PFSK-1 (cell line): ENCODE data around the gene PCDHGA7.

Experiments used
- FOXP2 ChIP-seq: optimal IDR thresholded peaks from 2 replicates; pipeline ENCODE3; 2011; ENCODE audit warnings: borderline replicate concordance, control low read depth, inconsistent platforms; ENCODE audit not compliant: insufficient read depth; ENCODE audit errors: extremely low read length, extremely low read depth
- POLR2AphosphoS5 ChIP-seq: IDR thresholded peaks from 2 replicates; pipeline ENCODE4 v1.6.1; 2012; ENCODE audit warnings: low read depth, mild to moderate bottlenecking, control low read depth, low read length, moderate library complexity
- SIN3A ChIP-seq: IDR thresholded peaks from 2 replicates; pipeline ENCODE4 v1.6.1; 2012; ENCODE audit warnings: mild to moderate bottlenecking, low read length, moderate library complexity, borderline replicate concordance; ENCODE audit not compliant: insufficient read depth
- TAF1 ChIP-seq: IDR thresholded peaks from 2 replicates; pipeline ENCODE4 v1.6.1; 2012; ENCODE audit warnings: low read length, control low read depth, borderline replicate concordance; ENCODE audit not compliant: insufficient read depth
- TF ChIP-seq, protein P1 (sequence below), 2 experiments: IDR thresholded peaks; 2 replicates each; pipeline versions ENCODE4 v1.6.1 to v1.8.0; 2011 to 2012; ENCODE audit warnings: low read depth in 2 of 2, low read length in 2 of 2, control low read depth in 1 of 2, inconsistent platforms in 1 of 2, mild to moderate bottlenecking in 1 of 2, moderate library complexity in 1 of 2; ENCODE audit not compliant: insufficient read depth in 1 of 2

The PCDHGA7 gene

DNA sequence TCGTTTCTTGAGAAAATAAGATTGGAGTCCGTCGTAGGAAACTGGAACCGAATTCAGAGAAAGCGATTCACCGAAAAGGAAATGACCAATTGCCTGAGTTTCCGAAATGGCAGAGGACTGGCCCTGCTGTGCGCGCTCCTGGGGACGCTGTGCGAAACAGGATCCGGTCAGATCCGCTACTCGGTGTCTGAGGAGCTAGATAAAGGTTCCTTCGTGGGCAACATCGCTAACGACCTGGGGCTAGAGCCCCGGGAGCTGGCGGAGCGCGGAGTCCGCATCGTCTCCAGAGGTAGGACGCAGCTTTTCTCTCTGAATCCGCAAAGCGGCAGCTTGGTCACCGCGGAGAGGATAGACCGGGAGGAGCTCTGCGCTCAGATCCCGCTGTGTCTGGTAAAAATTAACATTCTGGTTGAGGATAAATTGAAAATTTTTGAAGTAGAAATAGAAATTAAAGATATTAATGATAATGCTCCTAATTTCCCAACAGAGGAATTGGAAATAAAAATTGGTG lies 38.5 kb upstream of the PCDHGA7 start:
- TF ChIP-seq TAF1: no peak
- TF ChIP-seq SIN3A: no peak
- TF ChIP-seq POLR2AphosphoS5: no peak
- no peak for TF ChIP-seq FOXP2
- TF ChIP-seq, protein P1, sequence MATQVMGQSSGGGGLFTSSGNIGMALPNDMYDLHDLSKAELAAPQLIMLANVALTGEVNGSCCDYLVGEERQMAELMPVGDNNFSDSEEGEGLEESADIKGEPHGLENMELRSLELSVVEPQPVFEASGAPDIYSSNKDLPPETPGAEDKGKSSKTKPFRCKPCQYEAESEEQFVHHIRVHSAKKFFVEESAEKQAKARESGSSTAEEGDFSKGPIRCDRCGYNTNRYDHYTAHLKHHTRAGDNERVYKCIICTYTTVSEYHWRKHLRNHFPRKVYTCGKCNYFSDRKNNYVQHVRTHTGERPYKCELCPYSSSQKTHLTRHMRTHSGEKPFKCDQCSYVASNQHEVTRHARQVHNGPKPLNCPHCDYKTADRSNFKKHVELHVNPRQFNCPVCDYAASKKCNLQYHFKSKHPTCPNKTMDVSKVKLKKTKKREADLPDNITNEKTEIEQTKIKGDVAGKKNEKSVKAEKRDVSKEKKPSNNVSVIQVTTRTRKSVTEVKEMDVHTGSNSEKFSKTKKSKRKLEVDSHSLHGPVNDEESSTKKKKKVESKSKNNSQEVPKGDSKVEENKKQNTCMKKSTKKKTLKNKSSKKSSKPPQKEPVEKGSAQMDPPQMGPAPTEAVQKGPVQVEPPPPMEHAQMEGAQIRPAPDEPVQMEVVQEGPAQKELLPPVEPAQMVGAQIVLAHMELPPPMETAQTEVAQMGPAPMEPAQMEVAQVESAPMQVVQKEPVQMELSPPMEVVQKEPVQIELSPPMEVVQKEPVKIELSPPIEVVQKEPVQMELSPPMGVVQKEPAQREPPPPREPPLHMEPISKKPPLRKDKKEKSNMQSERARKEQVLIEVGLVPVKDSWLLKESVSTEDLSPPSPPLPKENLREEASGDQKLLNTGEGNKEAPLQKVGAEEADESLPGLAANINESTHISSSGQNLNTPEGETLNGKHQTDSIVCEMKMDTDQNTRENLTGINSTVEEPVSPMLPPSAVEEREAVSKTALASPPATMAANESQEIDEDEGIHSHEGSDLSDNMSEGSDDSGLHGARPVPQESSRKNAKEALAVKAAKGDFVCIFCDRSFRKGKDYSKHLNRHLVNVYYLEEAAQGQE (IDR thresholded peaks at IDR 0.05; ENCODE audit: insufficient read depth in 1 of 2, low read depth in 2 of 2, low read length in 2 of 2): no peak

DNA sequence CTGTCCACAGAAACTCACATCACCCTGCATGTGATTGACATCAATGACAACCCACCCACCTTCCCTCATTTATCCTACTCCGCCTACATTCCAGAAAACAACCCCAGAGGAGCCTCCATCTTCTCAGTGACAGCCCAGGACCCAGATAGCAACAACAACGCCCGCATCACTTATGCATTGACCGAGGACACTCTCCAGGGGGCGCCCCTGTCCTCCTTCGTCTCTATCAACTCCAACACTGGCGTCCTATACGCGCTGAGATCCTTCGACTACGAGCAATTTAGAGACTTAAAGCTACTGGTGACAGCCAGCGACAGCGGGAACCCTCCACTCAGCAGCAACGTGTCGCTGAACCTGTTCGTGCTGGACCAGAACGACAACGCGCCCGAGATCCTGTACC lies 37.2 kb upstream of the PCDHGA7 start:
- TF ChIP-seq SIN3A (no peak), POLR2AphosphoS5 (no peak), FOXP2 (no peak), TAF1 (no peak)
- TF ChIP-seq, protein P1 (IDR thresholded peaks at IDR 0.05; ENCODE audit: insufficient read depth in 1 of 2, low read depth in 2 of 2, low read length in 2 of 2): no peak

DNA sequence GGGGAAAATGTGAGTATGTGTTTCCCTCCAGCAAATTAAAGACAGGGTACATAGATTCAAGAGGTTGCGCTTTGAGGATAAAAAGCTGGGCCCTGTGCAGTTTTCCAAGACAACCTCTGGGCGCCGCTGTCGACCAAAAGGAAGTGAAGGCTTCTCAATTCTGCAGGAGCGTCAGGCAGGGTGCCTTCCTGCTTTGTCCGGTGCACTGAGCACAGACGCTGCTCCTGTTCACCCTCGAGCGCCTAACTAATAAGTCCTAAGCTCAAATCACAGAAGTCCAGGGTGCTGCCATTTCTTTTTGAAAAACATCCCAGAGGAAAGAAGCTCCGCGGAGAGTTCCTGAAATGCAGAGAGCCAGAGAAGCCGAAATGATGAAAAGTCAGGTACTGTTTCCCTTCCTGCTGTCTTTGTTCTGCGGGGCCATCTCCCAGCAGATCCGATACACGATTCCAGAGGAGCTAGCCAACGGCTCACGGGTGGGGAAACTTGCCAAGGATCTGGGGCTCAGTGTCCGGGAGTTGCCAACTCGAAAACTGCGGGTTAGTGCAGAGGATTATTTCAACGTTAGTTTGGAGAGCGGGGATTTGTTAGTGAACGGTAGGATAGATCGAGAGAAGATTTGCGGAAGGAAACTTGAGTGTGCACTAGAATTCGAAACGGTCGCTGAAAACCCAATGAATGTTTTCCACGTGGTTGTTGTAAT lies 32.5 kb upstream of the PCDHGA7 start, which contains the start of gene PCDHGB1:
TSS of gene PCDHGB1 (plus strand) at position 183 of the 703 bp plus-strand sequence. CDS start at position 345, 162 bp downstream.
- TF ChIP-seq SIN3A: no peak
- TF ChIP-seq TAF1: no peak
- TF ChIP-seq, protein P1 (IDR thresholded peaks at IDR 0.05; ENCODE audit: insufficient read depth in 1 of 2, low read depth in 2 of 2, low read length in 2 of 2): no peak
- TF ChIP-seq POLR2AphosphoS5: peak; percentile 51; the same call in 1 of the 2 replicates
- TF ChIP-seq FOXP2: no peak

DNA sequence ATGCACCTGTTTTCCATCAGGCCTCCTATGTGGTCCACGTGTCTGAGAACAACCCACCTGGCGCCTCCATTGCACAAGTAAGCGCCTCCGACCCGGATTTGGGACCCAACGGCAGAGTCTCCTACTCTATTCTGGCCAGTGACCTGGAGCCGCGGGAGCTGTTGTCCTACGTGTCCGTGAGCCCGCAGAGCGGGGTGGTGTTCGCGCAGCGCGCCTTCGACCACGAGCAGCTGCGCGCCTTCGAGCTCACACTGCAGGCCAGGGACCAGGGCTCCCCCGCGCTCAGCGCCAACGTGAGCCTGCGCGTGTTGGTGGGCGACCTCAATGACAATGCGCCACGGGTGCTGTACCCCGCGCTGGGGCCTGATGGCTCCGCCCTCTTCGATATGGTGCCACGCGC lies 31.0 kb upstream of the PCDHGA7 start:
- TF ChIP-seq TAF1 (no peak), SIN3A (no peak), FOXP2 (no peak), POLR2AphosphoS5 (no peak)
- TF ChIP-seq, protein P1 (IDR thresholded peaks at IDR 0.05; ENCODE audit: insufficient read depth in 1 of 2, low read depth in 2 of 2, low read length in 2 of 2): no peak

DNA sequence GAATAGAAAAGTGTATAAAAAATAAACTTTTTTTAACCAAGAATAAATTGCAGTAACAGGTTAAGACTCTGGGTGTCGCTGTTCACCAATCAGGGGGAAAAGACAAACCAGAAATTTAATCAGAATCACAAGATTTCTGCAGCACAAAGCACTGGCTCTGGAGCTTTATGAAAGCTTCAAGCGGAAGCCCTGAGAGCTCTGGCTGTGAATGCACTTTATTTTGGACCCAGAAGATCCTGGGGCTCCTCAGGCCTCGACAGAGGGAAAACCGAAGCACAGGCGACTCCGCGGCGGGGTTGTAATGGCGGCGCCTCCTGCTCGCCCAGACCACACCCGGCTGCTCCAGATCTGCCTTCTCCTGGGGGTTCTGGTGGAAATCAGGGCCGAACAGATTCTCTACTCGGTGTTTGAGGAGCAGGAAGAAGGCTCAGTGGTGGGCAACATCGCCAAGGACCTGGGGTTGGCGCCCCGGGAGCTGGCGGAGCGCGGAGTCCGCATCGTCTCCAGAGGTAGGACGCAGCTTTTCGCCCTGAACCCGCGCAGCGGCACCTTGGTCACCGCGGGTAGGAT lies 27.6 kb upstream of the PCDHGA7 start, which contains the start of gene PCDHGA4:
TSS of gene PCDHGA4 (plus strand) at position 122 of the 570 bp plus-strand sequence. CDS start at position 209, 87 bp downstream.
- no peak for TF ChIP-seq POLR2AphosphoS5
- no peak for TF ChIP-seq SIN3A
- TF ChIP-seq TAF1: no peak
- TF ChIP-seq, protein P1 (IDR thresholded peaks at IDR 0.05; ENCODE audit: insufficient read depth in 1 of 2, low read depth in 2 of 2, low read length in 2 of 2): no peak
- no peak for TF ChIP-seq FOXP2
